Measurements from ENCODE around the gene PSEN1. TPM values are rescaled to one million over a fixed set of nuclear protein-coding genes. Genes with fewer than 3 reads are reported as not detected.
"Not testable (repeated sequence)": the region's sequence is repeated elsewhere in the genome, so short reads cannot be mapped to it uniquely, and the experiment has no call there.

The PSEN1 gene
- total RNA-seq, 2 experiments from 2014 or later = 23.5 to 23.7 TPM

GRCh38 chr14:73180385-73180805, 44.1 kb downstream of the PSEN1 start:
- H3K9me3 Mint-ChIP-seq = no peaks in the 10 kb centered on the region
- no peak overlapping the region for H3K27ac Mint-ChIP-seq
- peaks cover 2% of the 10 kb centered on the region for H3K36me3 Mint-ChIP-seq
- no peak for DNase-seq
- no peak overlapping the region for H3K4me3 Mint-ChIP-seq
- no peaks in the 10 kb centered on the region for H3K27me3 Mint-ChIP-seq
- peaks cover 11% of the 10 kb centered on the region for H3K4me1 Mint-ChIP-seq

GRCh38 chr14:73180969-73181368, 44.7 kb downstream of the PSEN1 start:
- H3K4me1 Mint-ChIP-seq = peaks cover 11% of the 10 kb centered on the region
- H3K9me3 Mint-ChIP-seq, H3K4me3 Mint-ChIP-seq, H3K27ac Mint-ChIP-seq, H3K36me3 Mint-ChIP-seq, H3K27me3 Mint-ChIP-seq, DNase-seq: not testable (repeated sequence)

- H3K4me3 Mint-ChIP-seq = no peak overlapping the region
- H3K36me3 Mint-ChIP-seq = peaks cover 12% of the 10 kb centered on the region
- H3K27me3 Mint-ChIP-seq = no peaks in the 10 kb centered on the region
- DNase-seq = no peak
- no peaks in the 10 kb centered on the region for H3K4me1 Mint-ChIP-seq
- H3K27ac Mint-ChIP-seq = no peak overlapping the region
- H3K9me3 Mint-ChIP-seq = no peaks in the 10 kb centered on the region
Measured at GRCh38 chr14:73188501-73188911, 52.2 kb downstream of the PSEN1 start.

GRCh38 chr14:73189651-73190050, 53.3 kb downstream of the PSEN1 start:
- no peak for DNase-seq
- H3K4me3 Mint-ChIP-seq = no peak overlapping the region
- H3K9me3 Mint-ChIP-seq = no peaks in the 10 kb centered on the region

GRCh38 chr14:73191441-73191840, 55.1 kb downstream of the PSEN1 start:
- no peak for DNase-seq
- Mint-ChIP-seq H3K4me3 (no peak overlapping the region), H3K27me3 (no peaks in the 10 kb centered on the region), H3K9me3 (no peaks in the 10 kb centered on the region), H3K36me3 (peaks cover 17% of the 10 kb centered on the region), H3K4me1 (no peaks in the 10 kb centered on the region), H3K27ac (no peak overlapping the region)

More at GRCh38 chr14:73189651-73190050, 53.3 kb downstream of the PSEN1 start:
- no peak overlapping the region for H3K27ac Mint-ChIP-seq
- no peaks in the 10 kb centered on the region for H3K27me3 Mint-ChIP-seq
- H3K4me1 Mint-ChIP-seq = no peaks in the 10 kb centered on the region
- H3K36me3 Mint-ChIP-seq = peaks cover 15% of the 10 kb centered on the region

GRCh38 chr14:73194306-73194705, 58.0 kb downstream of the PSEN1 start:
- peaks cover 18% of the 10 kb centered on the region for H3K36me3 Mint-ChIP-seq
- not testable (repeated sequence) for H3K4me3 Mint-ChIP-seq, H3K4me1 Mint-ChIP-seq, H3K27me3 Mint-ChIP-seq, H3K9me3 Mint-ChIP-seq, H3K27ac Mint-ChIP-seq, DNase-seq

GRCh38 chr14:73198253-73198652, 61.9 kb downstream of the PSEN1 start:
- H3K27me3 Mint-ChIP-seq = no peaks in the 10 kb centered on the region
- no peaks in the 10 kb centered on the region for H3K9me3 Mint-ChIP-seq
- H3K27ac Mint-ChIP-seq = no peak overlapping the region

GRCh38 chr14:73203527-73203926, 67.2 kb downstream of the PSEN1 start:
- no peak for DNase-seq
- H3K9me3 Mint-ChIP-seq = no peaks in the 10 kb centered on the region
- H3K27me3 Mint-ChIP-seq = no peaks in the 10 kb centered on the region
- no peak overlapping the region for H3K27ac Mint-ChIP-seq
- no peaks in the 10 kb centered on the region for H3K4me1 Mint-ChIP-seq
- no peak overlapping the region for H3K4me3 Mint-ChIP-seq
- peaks cover 42% of the 10 kb centered on the region for H3K36me3 Mint-ChIP-seq

More at GRCh38 chr14:73198253-73198652, 61.9 kb downstream of the PSEN1 start:
- no peak overlapping the region for H3K4me3 Mint-ChIP-seq
- no peaks in the 10 kb centered on the region for H3K4me1 Mint-ChIP-seq
- H3K36me3 Mint-ChIP-seq = peaks cover 27% of the 10 kb centered on the region
- DNase-seq = no peak

GRCh38 chr14:73207615-73208014, 71.3 kb downstream of the PSEN1 start:
- no peak overlapping the region for H3K4me3 Mint-ChIP-seq
- peaks cover 27% of the 10 kb centered on the region for H3K36me3 Mint-ChIP-seq
- no peak overlapping the region for H3K27ac Mint-ChIP-seq
- no peaks in the 10 kb centered on the region for H3K4me1 Mint-ChIP-seq
- DNase-seq = no peak
- no peaks in the 10 kb centered on the region for H3K9me3 Mint-ChIP-seq
- no peaks in the 10 kb centered on the region for H3K27me3 Mint-ChIP-seq

- Mint-ChIP-seq H3K27me3 (no peaks in the 10 kb centered on the region), H3K36me3 (peaks cover 29% of the 10 kb centered on the region), H3K4me1 (no peaks in the 10 kb centered on the region), H3K9me3 (no peaks in the 10 kb centered on the region), H3K27ac (no peak overlapping the region), H3K4me3 (no peak overlapping the region)
- no peak for DNase-seq
Measured at GRCh38 chr14:73208390-73208789, 72.1 kb downstream of the PSEN1 start.

GRCh38 chr14:73208846-73209245, 72.5 kb downstream of the PSEN1 start:
- Mint-ChIP-seq H3K36me3 (peaks cover 27% of the 10 kb centered on the region), H3K4me1 (no peaks in the 10 kb centered on the region), H3K27ac (no peak overlapping the region), H3K27me3 (no peaks in the 10 kb centered on the region), H3K9me3 (no peaks in the 10 kb centered on the region), H3K4me3 (no peak overlapping the region)
- DNase-seq = no peak

- H3K27ac Mint-ChIP-seq = no peak overlapping the region
- H3K27me3 Mint-ChIP-seq = no peaks in the 10 kb centered on the region
- H3K4me3 Mint-ChIP-seq = no peak overlapping the region
- DNase-seq = no peak
- no peaks in the 10 kb centered on the region for H3K9me3 Mint-ChIP-seq
- peaks cover 27% of the 10 kb centered on the region for H3K36me3 Mint-ChIP-seq
- H3K4me1 Mint-ChIP-seq = no peaks in the 10 kb centered on the region
Measured at GRCh38 chr14:73209953-73210352, 73.6 kb downstream of the PSEN1 start.

- no peak overlapping the region for H3K4me3 Mint-ChIP-seq
- H3K9me3 Mint-ChIP-seq = no peaks in the 10 kb centered on the region
- H3K36me3 Mint-ChIP-seq = peaks cover 23% of the 10 kb centered on the region
- DNase-seq = no peak
- no peaks in the 10 kb centered on the region for H3K4me1 Mint-ChIP-seq
- no peaks in the 10 kb centered on the region for H3K27me3 Mint-ChIP-seq
- H3K27ac Mint-ChIP-seq = no peak overlapping the region
Measured at GRCh38 chr14:73211251-73212040, 75.1 kb downstream of the PSEN1 start.

GRCh38 chr14:73216030-73216429, 79.7 kb downstream of the PSEN1 start:
- Mint-ChIP-seq H3K27ac (no peak overlapping the region), H3K27me3 (no peaks in the 10 kb centered on the region), H3K36me3 (peaks cover 12% of the 10 kb centered on the region), H3K4me3 (no peak overlapping the region), H3K4me1 (no peaks in the 10 kb centered on the region), H3K9me3 (no peaks in the 10 kb centered on the region)
- no peak for DNase-seq

- no peak for DNase-seq
- Mint-ChIP-seq H3K27me3 (no peaks in the 10 kb centered on the region), H3K4me3 (no peak overlapping the region), H3K4me1 (peaks cover 7% of the 10 kb centered on the region), H3K9me3 (no peaks in the 10 kb centered on the region), H3K36me3 (peaks cover 12% of the 10 kb centered on the region), H3K27ac (no peak overlapping the region)
Measured at GRCh38 chr14:73217411-73217810, 81.1 kb downstream of the PSEN1 start.

- H3K27me3 Mint-ChIP-seq = no peaks in the 10 kb centered on the region
- DNase-seq = no peak
- no peaks in the 10 kb centered on the region for H3K9me3 Mint-ChIP-seq
- H3K4me3 Mint-ChIP-seq = no peak overlapping the region
- peaks cover 13% of the 10 kb centered on the region for H3K36me3 Mint-ChIP-seq
- no peak overlapping the region for H3K27ac Mint-ChIP-seq
- peaks cover 12% of the 10 kb centered on the region for H3K4me1 Mint-ChIP-seq
Measured at GRCh38 chr14:73220061-73220460, 83.8 kb downstream of the PSEN1 start.
